ENCODE measurements around the gene PDK1. TPM values are rescaled to one million over a fixed set of nuclear protein-coding genes. Genes with fewer than 3 reads are reported as not detected.

PDK1 gene
- polyA plus RNA-seq, 6 donors from 2014 or later: 24.2 to 41.4 (median 32.4) TPM

DNA sequence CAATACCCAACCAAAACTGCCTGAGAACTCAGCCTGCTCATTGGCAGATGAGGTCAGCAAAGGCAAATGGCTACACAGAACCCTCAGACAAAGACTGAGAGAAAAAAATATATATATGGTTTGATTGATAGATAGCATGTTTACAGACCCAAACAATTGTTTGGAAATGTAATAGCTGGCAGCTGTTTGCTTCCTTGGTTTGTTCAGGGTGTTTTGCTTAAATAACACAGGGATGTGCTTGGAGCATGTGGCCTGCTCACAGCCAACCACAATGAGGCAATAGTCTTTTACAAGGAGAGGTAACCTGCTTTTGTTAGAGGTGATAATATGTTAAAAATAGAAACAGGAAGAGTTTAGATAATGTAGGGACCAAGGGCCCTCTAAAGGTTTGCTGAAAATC lies 84.5 kb downstream of the PDK1 start:
- Mint-ChIP-seq H3K36me3 (no peaks in the 10 kb centered on the region), H3K4me1 (peaks cover 0 to 9% (median 8%) of the 10 kb centered on the region in 3 donors), H3K4me3 (no peak overlapping the region), H3K27me3 (peaks cover 0 to 8% (median 0%) of the 10 kb centered on the region in 3 donors), H3K27ac (peak overlapping the region in 1 of 6 donors; percentile 85), H3K9me3 (peaks cover 0 to 2% (median 0%) of the 10 kb centered on the region in 7 donors)
- DNase-seq (no peak), ATAC-seq (ENCODE audit: low read depth in 2 of 2) (no peak)

DNA sequence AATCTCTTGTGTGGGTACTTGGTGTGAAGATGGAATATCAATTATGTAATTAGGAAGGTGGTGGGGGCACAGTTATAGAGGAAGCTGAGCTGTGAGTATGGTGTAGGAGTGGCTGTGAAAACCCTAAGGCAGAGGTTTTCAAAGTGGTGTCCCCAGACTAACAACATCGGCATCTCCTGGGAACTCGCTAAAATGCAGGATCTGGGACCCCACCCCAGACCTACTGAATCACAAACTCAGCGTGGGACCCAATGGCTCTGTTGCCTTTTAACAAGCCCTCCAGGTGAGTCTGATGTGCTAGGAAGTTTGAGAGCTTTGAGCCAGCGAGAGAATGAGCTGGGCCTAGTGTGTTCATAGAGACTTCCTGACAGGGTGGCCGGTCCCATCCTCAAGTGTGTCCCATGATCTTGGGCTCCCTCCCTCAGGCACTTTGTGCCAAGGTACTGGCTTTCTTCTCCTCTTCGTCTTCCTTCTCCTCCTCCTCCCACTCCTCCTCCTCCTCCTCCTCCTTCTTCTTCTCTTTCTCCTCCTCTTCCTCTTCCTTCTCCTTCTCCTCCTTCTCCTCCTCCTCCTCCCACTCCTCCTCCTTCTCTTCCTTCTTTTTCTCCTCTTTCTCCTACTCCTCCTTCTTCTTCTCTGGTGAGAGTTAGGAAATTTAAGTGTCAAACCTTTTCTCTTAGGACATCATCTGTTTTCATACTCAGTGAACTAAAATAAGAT lies 86.6 kb downstream of the PDK1 start:
- H3K27ac Mint-ChIP-seq: peak overlapping the region in 2 of 6 donors; percentile 7 to 70

DNA sequence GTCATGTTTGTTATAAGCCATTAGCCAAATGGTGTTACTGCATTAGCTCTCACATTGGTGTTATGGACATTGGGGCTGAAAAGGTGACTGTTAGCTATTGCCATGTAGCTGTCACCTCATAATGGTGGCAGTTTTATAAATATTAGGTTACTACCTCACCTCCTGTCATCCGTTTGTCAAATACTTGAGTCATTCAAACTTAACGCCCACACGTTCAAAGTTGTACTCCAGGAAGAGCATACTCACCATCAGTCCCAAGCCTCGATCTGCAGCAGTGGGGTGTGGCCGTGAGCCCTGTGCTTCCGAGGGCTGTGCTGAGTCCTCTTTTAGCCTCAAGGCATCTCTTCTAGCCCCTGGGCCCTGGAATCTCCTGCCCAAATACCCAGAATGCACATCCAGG lies 87.3 kb downstream of the PDK1 start:
- no peaks in the 10 kb centered on the region for H3K27me3 Mint-ChIP-seq
- no peak overlapping the region for H3K27ac Mint-ChIP-seq
- peaks cover 0 to 5% of the 10 kb centered on the region in 2 donors for H3K36me3 Mint-ChIP-seq
- ATAC-seq (ENCODE audit: low read depth in 2 of 2): no peak
- DNase-seq: no peak
- peaks cover 0 to 16% (median 8%) of the 10 kb centered on the region in 7 donors for H3K9me3 Mint-ChIP-seq
- peaks cover 0 to 9% (median 8%) of the 10 kb centered on the region in 3 donors for H3K4me1 Mint-ChIP-seq
- no peak overlapping the region for H3K4me3 Mint-ChIP-seq

More for the DNA sequence above, 86.6 kb downstream of the PDK1 start:
- Mint-ChIP-seq H3K4me1 (peaks cover 0 to 9% (median 8%) of the 10 kb centered on the region in 3 donors), H3K36me3 (no peaks in the 10 kb centered on the region), H3K9me3 (peaks cover 0 to 10% (median 4%) of the 10 kb centered on the region in 7 donors), H3K27me3 (no peaks in the 10 kb centered on the region), H3K4me3 (no peak overlapping the region)
- DNase-seq: no peak
- ATAC-seq (ENCODE audit: low read depth in 2 of 2): no peak

DNA sequence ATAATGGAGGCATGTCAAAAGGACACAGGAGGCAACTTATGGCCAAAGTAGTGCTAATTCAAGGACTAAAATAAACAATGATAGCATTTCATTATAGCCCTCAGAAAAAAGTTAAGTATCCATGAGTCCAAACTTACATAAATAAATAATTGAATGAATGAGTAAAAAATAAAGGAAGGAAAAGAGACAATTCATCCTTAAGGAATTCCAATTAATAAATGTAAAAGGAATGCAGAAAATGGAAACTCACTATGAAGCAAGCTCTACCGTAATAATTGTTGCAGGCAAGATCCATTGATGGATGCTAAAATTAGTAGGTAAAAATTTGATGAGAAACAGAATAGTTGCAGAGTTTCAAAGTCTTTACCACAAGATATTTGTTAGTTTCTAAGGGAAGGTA lies 91.5 kb downstream of the PDK1 start:
- Mint-ChIP-seq H3K36me3 (peaks cover 5 to 22% of the 10 kb centered on the region in 2 donors), H3K4me3 (no peak overlapping the region), H3K9me3 (peaks cover 0 to 48% (median 22%) of the 10 kb centered on the region in 7 donors), H3K4me1 (no peaks in the 10 kb centered on the region), H3K27me3 (peaks cover 0 to 9% (median 0%) of the 10 kb centered on the region in 3 donors), H3K27ac (no peak overlapping the region)
- DNase-seq: no peak
- ATAC-seq (ENCODE audit: low read depth in 2 of 2): no peak

DNA sequence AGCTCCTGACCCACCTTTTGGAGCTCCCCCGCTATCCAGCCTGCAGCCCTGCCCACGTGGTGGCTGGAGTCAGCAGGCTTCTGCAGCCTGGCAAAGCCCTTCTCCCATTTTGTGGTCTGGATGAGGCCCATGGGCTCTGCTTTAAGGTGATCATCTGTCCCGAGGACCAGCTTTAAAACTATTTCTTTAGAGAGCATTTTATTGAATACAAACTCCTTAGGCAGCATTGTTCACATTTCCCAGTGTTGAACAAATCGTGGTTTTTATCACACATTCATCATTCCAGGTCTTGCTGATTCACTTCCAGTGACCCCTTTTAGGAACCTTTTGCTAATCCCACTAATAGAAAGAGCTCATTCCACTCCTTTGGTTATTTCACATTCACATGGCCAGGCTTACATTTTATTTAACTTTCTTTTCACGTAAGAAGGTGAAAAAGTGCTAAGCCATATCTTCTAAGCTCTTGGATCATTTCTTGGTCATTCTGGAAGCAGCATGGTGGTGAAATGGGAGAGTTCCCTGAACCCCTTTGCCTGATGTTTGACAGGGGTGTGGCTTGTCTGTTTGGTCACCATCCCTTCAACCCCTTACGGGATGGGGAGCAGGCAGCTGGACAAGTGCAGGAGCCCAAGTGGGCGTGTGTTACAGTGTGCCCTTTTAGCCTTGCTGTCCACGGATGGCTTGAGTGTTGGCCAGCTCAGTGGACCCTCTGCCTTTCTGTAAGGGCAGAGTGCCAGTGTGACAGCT lies 99.4 kb downstream of the PDK1 start:
- H3K36me3 Mint-ChIP-seq: peaks cover 10 to 20% of the 10 kb centered on the region in 2 donors

DNA sequence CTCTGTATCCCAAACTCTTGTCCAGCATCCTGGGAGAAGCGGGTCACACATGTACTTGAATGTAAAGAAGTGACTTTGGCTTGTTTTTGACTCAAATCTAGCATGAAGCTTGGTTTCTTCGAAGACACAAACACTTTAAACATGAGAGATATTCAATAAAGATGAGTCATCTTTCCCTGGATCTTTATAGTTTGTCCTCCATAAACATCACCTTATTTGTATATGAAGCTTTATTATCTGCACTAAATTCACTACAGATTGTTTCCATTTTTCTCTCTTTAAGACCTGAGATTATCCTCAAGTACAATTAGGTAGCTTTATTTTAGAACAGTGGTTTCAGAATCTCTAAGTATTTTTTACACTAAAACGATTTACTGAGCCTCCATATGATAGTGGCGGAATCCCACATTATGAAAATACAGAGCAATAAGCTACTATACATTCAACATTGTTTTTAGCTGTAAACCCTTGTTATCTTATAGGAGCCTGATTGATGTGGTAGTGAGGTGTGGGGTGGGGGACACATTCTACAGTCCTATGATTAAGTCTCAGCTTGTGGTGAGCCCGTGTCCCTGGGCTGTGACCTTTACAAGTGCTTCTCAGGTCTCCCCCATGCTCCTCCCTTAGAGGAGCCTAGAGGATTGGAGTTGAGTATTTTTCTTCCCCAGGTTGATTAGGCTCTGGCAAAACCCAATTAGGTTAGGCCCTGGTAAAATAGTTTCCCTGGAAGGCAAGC lies 100.1 kb downstream of the PDK1 start:
- no peak for DNase-seq
- H3K9me3 Mint-ChIP-seq: peaks cover 16 to 50% (median 39%) of the 10 kb centered on the region in 7 donors
- H3K4me3 Mint-ChIP-seq: no peak overlapping the region
- no peaks in the 10 kb centered on the region for H3K4me1 Mint-ChIP-seq
- H3K27me3 Mint-ChIP-seq: peaks cover 0 to 4% (median 4%) of the 10 kb centered on the region in 3 donors
- ATAC-seq (ENCODE audit: low read depth in 2 of 2): no peak
- peaks cover 6 to 26% of the 10 kb centered on the region in 2 donors for H3K36me3 Mint-ChIP-seq
- H3K27ac Mint-ChIP-seq: no peak overlapping the region

More for the DNA sequence above, 99.4 kb downstream of the PDK1 start:
- no peak for DNase-seq
- ATAC-seq (ENCODE audit: low read depth in 2 of 2): no peak
- H3K9me3 Mint-ChIP-seq: peaks cover 13 to 51% (median 38%) of the 10 kb centered on the region in 7 donors
- no peak overlapping the region for H3K4me3 Mint-ChIP-seq
- no peaks in the 10 kb centered on the region for H3K4me1 Mint-ChIP-seq
- H3K27ac Mint-ChIP-seq: no peak overlapping the region
- H3K27me3 Mint-ChIP-seq: peaks cover 0 to 9% (median 4%) of the 10 kb centered on the region in 3 donors

Other genes starting within 250 kb of the PDK1 start
- gene ITGA6, start 128.5 kb upstream of the PDK1 start, polyA plus RNA-seq (ENCODE audit: low read depth in 6 of 6): under 1 TPM in 5 of 6 donors, not detected in 1; 0.36 to 0.74 (median 0.52) TPM
- under 1 TPM in 1 of 6 donors, not detected in 5; 0.07 TPM for gene RAPGEF4, start 179.8 kb downstream of the PDK1 start, polyA plus RNA-seq (ENCODE audit: low read depth in 6 of 6)

All from naive B cell (primary cell).